ENCODE data around the gene SLC25A19.

SLC25A19 gene

DNA sequence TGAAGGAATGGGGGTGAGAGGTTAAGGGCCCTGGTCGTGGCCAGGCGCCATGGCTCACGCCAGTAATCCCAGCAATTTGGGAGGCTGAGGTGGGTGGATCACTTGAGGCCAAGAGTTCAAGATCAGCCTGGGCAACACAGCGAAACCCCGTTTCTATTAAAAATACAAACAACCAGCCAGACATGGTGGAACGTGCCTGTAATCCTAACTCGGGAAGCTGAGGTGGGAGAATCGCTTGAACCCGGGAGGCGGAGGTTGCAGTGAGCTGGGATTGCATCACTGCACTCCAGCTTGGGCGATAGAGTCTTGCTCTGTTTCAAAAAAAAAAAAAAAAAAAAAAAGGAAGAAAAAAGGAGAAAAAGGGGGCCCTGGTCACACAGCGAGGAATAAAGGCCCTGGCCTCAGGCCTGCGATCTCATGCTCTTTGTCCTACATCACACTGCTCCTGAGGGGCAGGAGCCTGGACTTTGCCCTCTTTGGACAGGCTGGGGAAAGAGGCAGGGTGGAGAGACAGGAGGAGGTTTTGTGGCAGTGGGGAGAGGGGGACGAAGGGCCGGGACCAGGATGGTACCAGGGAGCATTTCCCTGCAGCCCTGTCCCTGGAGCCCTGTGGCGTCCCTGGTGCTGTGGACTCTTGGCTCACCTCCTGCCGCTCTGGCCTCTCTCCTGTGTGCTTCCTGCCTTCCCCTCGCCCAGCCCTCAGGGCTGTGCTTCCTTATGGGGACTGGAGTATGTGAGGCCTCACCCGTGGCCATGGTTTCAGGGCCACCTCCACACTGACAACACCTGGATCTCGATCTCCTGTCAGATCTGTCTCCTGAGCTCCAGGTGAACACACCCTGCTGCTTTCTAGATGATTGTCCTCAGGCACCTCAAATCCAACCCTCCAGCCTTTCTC, 19.7 kb upstream of the SLC25A19 start:
- peak; percentile 45 for DNase-seq (ENCODE audit: low read depth)
- no peak overlapping the region for H3K4me3 ChIP-seq (ENCODE audit: low read depth, low read length)
- TF ChIP-seq MYC (IDR thresholded peaks at IDR 0.05; ENCODE audit: low read depth, low read length) (no peak), POLR2A (IDR thresholded peaks at IDR 0.05; ENCODE audit: extremely low read depth, insufficient read length) (no peak)
- TF ChIP-seq, protein P1, sequence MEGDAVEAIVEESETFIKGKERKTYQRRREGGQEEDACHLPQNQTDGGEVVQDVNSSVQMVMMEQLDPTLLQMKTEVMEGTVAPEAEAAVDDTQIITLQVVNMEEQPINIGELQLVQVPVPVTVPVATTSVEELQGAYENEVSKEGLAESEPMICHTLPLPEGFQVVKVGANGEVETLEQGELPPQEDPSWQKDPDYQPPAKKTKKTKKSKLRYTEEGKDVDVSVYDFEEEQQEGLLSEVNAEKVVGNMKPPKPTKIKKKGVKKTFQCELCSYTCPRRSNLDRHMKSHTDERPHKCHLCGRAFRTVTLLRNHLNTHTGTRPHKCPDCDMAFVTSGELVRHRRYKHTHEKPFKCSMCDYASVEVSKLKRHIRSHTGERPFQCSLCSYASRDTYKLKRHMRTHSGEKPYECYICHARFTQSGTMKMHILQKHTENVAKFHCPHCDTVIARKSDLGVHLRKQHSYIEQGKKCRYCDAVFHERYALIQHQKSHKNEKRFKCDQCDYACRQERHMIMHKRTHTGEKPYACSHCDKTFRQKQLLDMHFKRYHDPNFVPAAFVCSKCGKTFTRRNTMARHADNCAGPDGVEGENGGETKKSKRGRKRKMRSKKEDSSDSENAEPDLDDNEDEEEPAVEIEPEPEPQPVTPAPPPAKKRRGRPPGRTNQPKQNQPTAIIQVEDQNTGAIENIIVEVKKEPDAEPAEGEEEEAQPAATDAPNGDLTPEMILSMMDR (IDR thresholded peaks at IDR 0.05; ENCODE audit: low read depth, low read length) = no peak
- TF ChIP-seq, protein P2, sequence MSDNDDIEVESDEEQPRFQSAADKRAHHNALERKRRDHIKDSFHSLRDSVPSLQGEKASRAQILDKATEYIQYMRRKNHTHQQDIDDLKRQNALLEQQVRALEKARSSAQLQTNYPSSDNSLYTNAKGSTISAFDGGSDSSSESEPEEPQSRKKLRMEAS (IDR thresholded peaks at IDR 0.05; ENCODE audit: low read depth, low read length) = no peak

DNA sequence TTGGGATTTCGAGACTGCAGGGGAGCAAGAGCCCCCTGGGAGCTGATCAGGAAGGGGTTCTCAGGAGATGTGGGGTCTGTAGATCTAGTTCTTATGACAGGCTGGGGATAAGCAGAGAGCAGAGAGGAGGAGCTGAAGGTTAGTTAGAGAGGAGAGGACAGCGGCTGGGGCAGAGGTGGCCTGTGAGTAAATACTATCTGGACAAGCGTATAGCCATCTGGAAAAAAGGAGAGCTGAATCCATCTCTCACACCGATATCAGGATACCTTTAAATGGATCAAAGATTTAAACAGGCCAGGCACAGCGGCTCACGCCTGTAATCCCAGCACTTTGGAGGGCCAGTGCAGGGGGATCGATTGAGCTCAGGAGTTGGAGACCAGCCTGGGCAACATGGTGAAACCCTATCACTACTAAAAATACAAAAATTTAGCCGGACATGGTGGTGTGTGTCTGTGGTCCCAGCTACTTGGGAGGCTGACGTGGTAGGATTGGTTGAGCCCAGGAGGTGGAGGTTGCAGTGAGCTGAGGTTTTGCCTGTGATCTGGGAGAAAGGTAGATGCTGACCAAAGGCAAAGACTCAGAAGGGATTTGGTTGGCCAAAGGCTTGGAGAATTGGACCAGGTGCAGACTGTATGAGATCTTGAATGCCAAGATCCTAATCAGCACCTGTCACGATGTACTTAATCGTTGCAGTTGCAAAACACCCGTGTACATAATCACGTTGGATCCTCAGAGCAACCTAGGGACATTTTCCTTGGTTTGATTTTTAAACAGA, 18.9 kb upstream of the SLC25A19 start:
- no peak for DNase-seq (ENCODE audit: low read depth)

DNA sequence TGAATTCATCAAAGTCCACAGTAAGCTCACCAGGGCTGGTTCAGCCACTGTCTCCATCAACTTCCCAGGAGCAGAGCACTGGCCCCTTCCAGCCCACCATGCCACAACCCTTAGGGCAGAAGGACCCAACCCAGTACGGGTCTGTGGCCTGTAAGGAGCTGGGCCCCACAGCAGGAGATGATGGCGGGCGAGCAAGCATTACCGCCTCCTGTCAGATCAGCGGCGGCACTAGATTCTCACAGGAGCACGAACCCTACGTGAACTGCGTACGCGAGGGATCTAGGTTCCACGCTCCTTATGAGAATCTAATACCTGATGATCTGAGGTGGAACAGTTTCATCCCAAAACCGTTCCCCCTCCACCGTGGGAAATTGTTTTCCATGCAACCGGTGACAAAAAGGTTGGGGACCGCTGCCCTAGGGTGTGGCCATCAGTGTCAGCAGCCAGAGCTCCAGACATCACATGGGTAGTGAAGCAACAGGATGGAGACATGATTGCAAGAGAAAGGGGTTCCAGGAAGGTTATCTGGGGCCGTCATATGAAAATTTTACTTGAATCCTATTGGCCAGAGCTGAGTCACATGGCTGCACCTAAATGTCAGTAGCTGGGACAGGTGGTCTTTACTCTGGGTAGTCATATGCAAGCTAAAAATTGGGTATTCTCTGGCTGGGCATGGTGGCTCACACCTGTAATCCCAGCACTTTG, 12.4 kb upstream of the SLC25A19 start:
- TF ChIP-seq, protein P2 (IDR thresholded peaks at IDR 0.05; ENCODE audit: low read depth, low read length) = no peak
- TF ChIP-seq, protein P1 (IDR thresholded peaks at IDR 0.05; ENCODE audit: low read depth, low read length) = no peak
- no peak for TF ChIP-seq MYC (IDR thresholded peaks at IDR 0.05; ENCODE audit: low read depth, low read length)
- TF ChIP-seq POLR2A (IDR thresholded peaks at IDR 0.05; ENCODE audit: extremely low read depth, insufficient read length) = no peak
- H3K4me3 ChIP-seq (ENCODE audit: low read depth, low read length) = no peak overlapping the region
- DNase-seq (ENCODE audit: low read depth) = no peak

More for the DNA sequence above, 18.9 kb upstream of the SLC25A19 start:
- H3K4me3 ChIP-seq (ENCODE audit: low read depth, low read length) = no peak overlapping the region
- TF ChIP-seq, protein P1 (IDR thresholded peaks at IDR 0.05; ENCODE audit: low read depth, low read length) = no peak
- TF ChIP-seq POLR2A (IDR thresholded peaks at IDR 0.05; ENCODE audit: extremely low read depth, insufficient read length) (no peak), MYC (IDR thresholded peaks at IDR 0.05; ENCODE audit: low read depth, low read length) (no peak)
- TF ChIP-seq, protein P2 (IDR thresholded peaks at IDR 0.05; ENCODE audit: low read depth, low read length) = no peak

DNA sequence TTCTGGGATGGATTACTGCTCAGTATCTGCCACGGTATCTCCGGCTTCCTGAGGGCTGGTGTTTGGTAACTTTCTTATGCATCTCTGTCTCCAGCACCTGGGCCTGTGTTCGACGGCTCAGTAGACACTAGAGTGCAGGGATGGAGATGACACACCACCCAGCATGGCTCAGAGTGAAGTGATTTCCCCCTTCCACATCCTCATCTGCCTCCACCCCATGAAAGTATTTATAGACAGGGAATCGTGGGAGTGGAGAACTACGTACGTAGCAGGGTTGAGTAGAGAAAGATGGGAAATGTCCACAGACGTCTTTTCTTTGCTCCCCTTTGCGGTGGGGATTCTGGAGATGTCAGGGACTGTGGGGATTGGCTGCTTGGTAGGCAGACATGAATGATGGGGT, 11.8 kb upstream of the SLC25A19 start:
- H3K4me3 ChIP-seq (ENCODE audit: low read depth, low read length) = no peak overlapping the region
- TF ChIP-seq MYC (IDR thresholded peaks at IDR 0.05; ENCODE audit: low read depth, low read length) (no peak), POLR2A (IDR thresholded peaks at IDR 0.05; ENCODE audit: extremely low read depth, insufficient read length) (no peak)
- TF ChIP-seq, protein P2 (IDR thresholded peaks at IDR 0.05; ENCODE audit: low read depth, low read length) = no peak
- TF ChIP-seq, protein P1 (IDR thresholded peaks at IDR 0.05; ENCODE audit: low read depth, low read length) = no peak
- DNase-seq (ENCODE audit: low read depth) = no peak

DNA sequence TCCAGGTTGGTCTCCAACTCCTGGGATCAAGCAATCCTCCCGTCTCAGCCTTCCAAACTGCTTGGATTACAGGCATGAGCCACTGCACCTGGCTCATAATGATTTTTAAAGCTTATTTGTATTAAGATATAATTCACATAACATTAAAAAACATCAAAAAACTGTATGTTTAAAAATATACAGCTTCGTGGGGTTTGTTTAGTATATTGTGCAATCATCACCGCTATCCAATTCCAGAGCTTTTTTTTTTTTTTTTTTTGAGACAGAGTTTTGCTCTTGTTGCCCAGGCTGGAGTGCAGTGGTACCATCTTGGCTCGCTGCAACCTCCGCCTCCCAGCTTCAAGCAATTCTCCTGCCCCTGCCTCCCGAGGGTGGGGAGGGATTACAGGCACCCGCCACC, 11.0 kb upstream of the SLC25A19 start:
- no peak for TF ChIP-seq POLR2A (IDR thresholded peaks at IDR 0.05; ENCODE audit: extremely low read depth, insufficient read length)
- TF ChIP-seq MYC (IDR thresholded peaks at IDR 0.05; ENCODE audit: low read depth, low read length) = no peak
- TF ChIP-seq, protein P1 (IDR thresholded peaks at IDR 0.05; ENCODE audit: low read depth, low read length) = no peak
- TF ChIP-seq, protein P2 (IDR thresholded peaks at IDR 0.05; ENCODE audit: low read depth, low read length) = no peak
- DNase-seq (ENCODE audit: low read depth) = no peak
- no peak overlapping the region for H3K4me3 ChIP-seq (ENCODE audit: low read depth, low read length)
